ENCODE measurements around the gene RTL1.

DNA sequence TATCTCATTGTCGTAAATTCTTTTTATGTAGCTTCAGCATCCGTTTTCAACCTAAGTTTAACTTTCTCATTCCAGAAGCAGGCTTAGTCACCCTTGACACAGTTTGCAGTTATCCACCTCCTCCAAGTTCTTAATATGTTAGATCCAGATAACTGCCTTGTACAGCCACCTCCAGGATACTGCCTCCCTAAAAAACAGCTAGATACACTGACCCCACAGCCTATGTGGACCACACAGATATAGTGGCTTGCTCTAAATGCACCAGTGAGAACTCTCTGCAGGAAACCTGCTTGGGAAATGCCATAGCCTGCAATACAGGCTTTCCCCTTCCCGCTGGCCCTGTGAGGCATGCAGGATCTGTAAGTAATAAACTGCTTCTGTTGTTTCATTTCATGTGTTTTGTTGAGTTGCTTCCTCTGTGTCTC, 11.1 kb upstream of the RTL1 start:
- no peak for TF ChIP-seq GATA3 (IDR thresholded peaks at IDR 0.05; ENCODE audit: low read depth, low read length)
- no peak for TF ChIP-seq GATA2 (IDR thresholded peaks at IDR 0.05; ENCODE audit: low read depth, low read length)

Data from SH-SY5Y (cell line).